OCI-LY7 (cell line): ENCODE results near the gene RPUSD1.
"Not testable (repeated sequence)": the region's sequence is repeated elsewhere in the genome, so short reads cannot be mapped to it uniquely, and the experiment has no call there.

ENCODE experiments used
- CTCF ChIP-seq: fragments of 200-600 bp; sonication (generic); conservative IDR thresholded peaks from 2 replicates; pipeline ENCODE4 v1.5.1; 2014; ENCODE audit warnings: mild to moderate bottlenecking, antibody characterized with exemption, low read length, moderate library complexity, mixed read lengths
- EZH2phosphoT487 ChIP-seq: fragments of 200-600 bp; sonication (generic); IDR thresholded peaks from 2 replicates; pipeline ENCODE4 v1.6.1; 2018; ENCODE audit warnings: low read depth, borderline replicate concordance, mild to moderate bottlenecking, mixed run types, antibody characterized with exemption, low read length, moderate library complexity, mixed read lengths

GRCh38 chr16:742894-743293 is 45.3 kb downstream of the RPUSD1 start:
- TF ChIP-seq CTCF, EZH2phosphoT487: not testable (repeated sequence)
